Left hindlimb (tissue), 1 donor: ENCODE results near the gene KRTAP5-2.
"Not testable (repeated sequence)": the region's sequence is repeated elsewhere in the genome, so short reads cannot be mapped to it uniquely, and the experiment has no call there.

Experiments used
- DNase-seq: peaks from one replicate; pipeline ENCODE4 v3.0.0-alpha.2; 2018

The KRTAP5-2 gene

GRCh38 chr11:1597994-1598380 is at the start of gene KRTAP5-2:
Gene KRTAP5-2 (minus strand): TSS chr11:1598294. CDS start chr11:1598250, 44 bp downstream.
- DNase-seq: no peak

- not testable (repeated sequence) for DNase-seq
Observed at GRCh38 chr11:1646540-1646939, 48.4 kb upstream of the KRTAP5-2 start.

- no peak for DNase-seq
Observed at GRCh38 chr11:1645357-1645821, 47.3 kb upstream of the KRTAP5-2 start.

- no peak for DNase-seq
Observed at GRCh38 chr11:1644601-1645356, 46.7 kb upstream of the KRTAP5-2 start.

GRCh38 chr11:1643146-1643690 is 45.1 kb upstream of the KRTAP5-2 start:
- no peak for DNase-seq

- no peak for DNase-seq
Observed at GRCh38 chr11:1642288-1643145, 44.4 kb upstream of the KRTAP5-2 start.

- DNase-seq: no peak
Observed at GRCh38 chr11:1641096-1641495, 43.0 kb upstream of the KRTAP5-2 start.

GRCh38 chr11:1640076-1640946 is 42.2 kb upstream of the KRTAP5-2 start:
- no peak for DNase-seq

- DNase-seq: no peak
Observed at GRCh38 chr11:1639666-1640065, 41.6 kb upstream of the KRTAP5-2 start.

- no peak for DNase-seq
Observed at GRCh38 chr11:1639102-1639620, 41.1 kb upstream of the KRTAP5-2 start.

GRCh38 chr11:1638344-1638743 is 40.2 kb upstream of the KRTAP5-2 start:
- DNase-seq: no peak

- no peak for DNase-seq
Observed at GRCh38 chr11:1637628-1638027, 39.5 kb upstream of the KRTAP5-2 start.

- no peak for DNase-seq
Observed at GRCh38 chr11:1636291-1636950, 38.3 kb upstream of the KRTAP5-2 start.

GRCh38 chr11:1633864-1634263 is 35.8 kb upstream of the KRTAP5-2 start:
- no peak for DNase-seq

- DNase-seq: no peak
Observed at GRCh38 chr11:1632053-1632714, 34.1 kb upstream of the KRTAP5-2 start.

- DNase-seq: no peak
Observed at GRCh38 chr11:1631066-1631568, 33.0 kb upstream of the KRTAP5-2 start.

- DNase-seq: no peak
Observed at GRCh38 chr11:1630271-1630670, 32.2 kb upstream of the KRTAP5-2 start.

GRCh38 chr11:1629326-1630185 is 31.5 kb upstream of the KRTAP5-2 start, which contains the start of gene KRTAP5-5:
Gene KRTAP5-5 (plus strand): TSS chr11:1629775. CDS start chr11:1629841, 66 bp downstream.
- no peak for DNase-seq

- peak; percentile 62 for DNase-seq
Observed at GRCh38 chr11:1628506-1629325, 30.6 kb upstream of the KRTAP5-2 start.
